GM08714 (cell line): ENCODE measurements around the gene SMYD1.

Source experiments
- H3K4me3 ChIP-seq: fragments of 200-500 bp; sonication (Bioruptor generic); 2 replicates; pipeline ENCODE4 v1.5.1; 2014; ENCODE audit warnings: mild to moderate bottlenecking, low read length, inconsistent platforms
- ZNF274 ChIP-seq: IDR thresholded peaks from 2 replicates; pipeline ENCODE4 v1.6.1; 2012; ENCODE audit warnings: mild to moderate bottlenecking, low read depth, low read length

SMYD1 gene

GRCh38 chr2:88147145-88147544, 79.5 kb downstream of the SMYD1 start:
- TF ChIP-seq ZNF274, result no peak
- no peak overlapping the region for H3K4me3 ChIP-seq

- H3K4me3 ChIP-seq, result no peak overlapping the region
- TF ChIP-seq ZNF274, result no peak
Observed at GRCh38 chr2:88148929-88149438, 81.4 kb downstream of the SMYD1 start.

DNA sequence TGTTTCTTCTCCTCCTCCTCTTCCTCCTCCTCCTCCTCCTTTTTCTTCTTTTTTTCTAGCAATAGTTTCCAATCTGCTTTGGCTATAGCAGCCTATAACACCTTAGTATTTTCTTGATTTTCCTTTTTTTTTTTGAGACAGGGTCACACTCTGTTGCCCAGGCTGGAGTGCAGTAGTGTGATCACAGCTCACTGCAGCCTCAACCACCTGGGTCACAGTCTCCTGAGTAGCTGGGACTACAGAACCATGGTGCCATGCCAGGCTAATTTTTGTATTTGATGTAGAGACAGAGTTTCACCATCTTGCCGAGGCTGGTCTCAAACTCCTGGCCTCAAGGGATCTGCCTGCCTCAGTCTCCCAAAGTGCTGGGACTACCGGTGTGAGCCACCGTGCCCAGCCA, 91.9 kb downstream of the SMYD1 start:
- no peak for TF ChIP-seq ZNF274
- no peak overlapping the region for H3K4me3 ChIP-seq

GRCh38 chr2:88159955-88160415, 92.4 kb downstream of the SMYD1 start:
- H3K4me3 ChIP-seq, result no peak overlapping the region
- TF ChIP-seq ZNF274, result no peak

DNA sequence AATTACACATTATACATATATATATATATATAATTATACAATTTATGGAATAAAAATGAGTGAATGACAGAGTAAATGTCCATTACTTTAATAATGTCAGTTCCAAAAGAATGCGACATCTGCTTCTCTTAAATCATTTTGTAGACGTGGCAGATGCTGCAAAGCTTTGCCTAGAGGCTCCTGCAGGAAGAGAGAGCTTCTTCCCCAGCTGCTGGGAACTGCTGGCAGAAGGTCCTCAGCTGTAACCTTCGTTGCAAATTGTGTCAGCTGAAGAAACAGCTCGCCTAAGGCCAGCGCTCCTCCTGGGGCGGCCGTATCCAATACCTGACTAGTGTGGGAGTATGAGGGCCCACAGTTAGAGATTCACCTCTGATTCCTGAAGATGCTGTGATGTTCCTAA, 92.9 kb downstream of the SMYD1 start:
- H3K4me3 ChIP-seq, result no peak overlapping the region
- TF ChIP-seq ZNF274, result no peak

- H3K4me3 ChIP-seq, result no peak overlapping the region
- no peak for TF ChIP-seq ZNF274
Observed at GRCh38 chr2:88161446-88162244, 94.0 kb downstream of the SMYD1 start.
